ENCODE results near the gene C11orf65.

GRCh38 chr11:108364159-108364558 lies 103.2 kb downstream of the C11orf65 start:
- TF ChIP-seq POLR2A (IDR thresholded peaks at IDR 0.05) (no peak), POLR2AphosphoS5 (IDR thresholded peaks at IDR 0.05) (no peak)
- TF ChIP-seq, protein P1, sequence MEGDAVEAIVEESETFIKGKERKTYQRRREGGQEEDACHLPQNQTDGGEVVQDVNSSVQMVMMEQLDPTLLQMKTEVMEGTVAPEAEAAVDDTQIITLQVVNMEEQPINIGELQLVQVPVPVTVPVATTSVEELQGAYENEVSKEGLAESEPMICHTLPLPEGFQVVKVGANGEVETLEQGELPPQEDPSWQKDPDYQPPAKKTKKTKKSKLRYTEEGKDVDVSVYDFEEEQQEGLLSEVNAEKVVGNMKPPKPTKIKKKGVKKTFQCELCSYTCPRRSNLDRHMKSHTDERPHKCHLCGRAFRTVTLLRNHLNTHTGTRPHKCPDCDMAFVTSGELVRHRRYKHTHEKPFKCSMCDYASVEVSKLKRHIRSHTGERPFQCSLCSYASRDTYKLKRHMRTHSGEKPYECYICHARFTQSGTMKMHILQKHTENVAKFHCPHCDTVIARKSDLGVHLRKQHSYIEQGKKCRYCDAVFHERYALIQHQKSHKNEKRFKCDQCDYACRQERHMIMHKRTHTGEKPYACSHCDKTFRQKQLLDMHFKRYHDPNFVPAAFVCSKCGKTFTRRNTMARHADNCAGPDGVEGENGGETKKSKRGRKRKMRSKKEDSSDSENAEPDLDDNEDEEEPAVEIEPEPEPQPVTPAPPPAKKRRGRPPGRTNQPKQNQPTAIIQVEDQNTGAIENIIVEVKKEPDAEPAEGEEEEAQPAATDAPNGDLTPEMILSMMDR (IDR thresholded peaks at IDR 0.05) = no peak

Data from prostate gland (tissue), 2 donors.